Stimulated activated memory B cell treated with anti-CD40 and anti-IgM and Interleukin-4, amounts not matched to agents 10 μg/mL and 1 μg/mL and 100 μg/mL, for 72 hours (primary cell): ENCODE measurements around the gene BAZ1A.
"Not testable (repeated sequence)": the region's sequence is repeated elsewhere in the genome, so short reads cannot be mapped to it uniquely, and the experiment has no call there.

Source experiments
- ATAC-seq: fragments of 150-1000 bp; cut with Tn5 transposase; 2 replicates; pipeline ENCODE4 v1.10.0; 2021
- H3K27ac Mint-ChIP-seq: one replicate; pipeline ENCODE4 v1.8.0; 2022; ENCODE audit warnings: mild to moderate bottlenecking, mixed read lengths
- H3K27me3 Mint-ChIP-seq: one replicate; pipeline ENCODE4 v1.8.0; 2022; ENCODE audit warnings: mixed read lengths
- H3K36me3 Mint-ChIP-seq: one replicate; pipeline ENCODE4 v1.8.0; 2022; ENCODE audit warnings: mixed read lengths
- H3K4me1 Mint-ChIP-seq: one replicate; pipeline ENCODE4 v1.8.0; 2022; ENCODE audit warnings: mixed read lengths
- H3K4me3 Mint-ChIP-seq: one replicate; pipeline ENCODE4 v1.8.0; 2022; ENCODE audit warnings: mild to moderate bottlenecking, moderate library complexity, mixed read lengths
- H3K9me3 Mint-ChIP-seq: one replicate; pipeline ENCODE4 v1.8.0; 2022; ENCODE audit warnings: mixed read lengths

Gene BAZ1A

GRCh38 chr14:34737079-34737478 lies 138.1 kb downstream of the BAZ1A start:
- H3K36me3 Mint-ChIP-seq, ATAC-seq, H3K4me1 Mint-ChIP-seq, H3K27me3 Mint-ChIP-seq, H3K4me3 Mint-ChIP-seq, H3K9me3 Mint-ChIP-seq, H3K27ac Mint-ChIP-seq: not testable (repeated sequence)

- Mint-ChIP-seq H3K27ac (no peak overlapping the region), H3K9me3 (peaks cover 4% of the 10 kb centered on the region)
- no peak for ATAC-seq
These were observed 141.9 kb downstream of the BAZ1A start for GRCh38 chr14:34733245-34733644.

GRCh38 chr14:34732802-34733201 lies 142.4 kb downstream of the BAZ1A start:
- no peak for ATAC-seq
- no peak overlapping the region for H3K27ac Mint-ChIP-seq
- peaks cover 4% of the 10 kb centered on the region for H3K9me3 Mint-ChIP-seq
- no peaks in the 10 kb centered on the region for H3K4me1 Mint-ChIP-seq
- no peak overlapping the region for H3K4me3 Mint-ChIP-seq
- no peaks in the 10 kb centered on the region for H3K36me3 Mint-ChIP-seq
- H3K27me3 Mint-ChIP-seq = no peaks in the 10 kb centered on the region

More at GRCh38 chr14:34733245-34733644, 141.9 kb downstream of the BAZ1A start:
- H3K4me3 Mint-ChIP-seq = no peak overlapping the region
- no peaks in the 10 kb centered on the region for H3K4me1 Mint-ChIP-seq
- no peaks in the 10 kb centered on the region for H3K36me3 Mint-ChIP-seq
- no peaks in the 10 kb centered on the region for H3K27me3 Mint-ChIP-seq

GRCh38 chr14:34723867-34724266 lies 151.3 kb downstream of the BAZ1A start:
- Mint-ChIP-seq H3K9me3 (no peaks in the 10 kb centered on the region), H3K27me3 (no peaks in the 10 kb centered on the region), H3K4me1 (peaks cover 8% of the 10 kb centered on the region), H3K27ac (no peak overlapping the region), H3K36me3 (no peaks in the 10 kb centered on the region), H3K4me3 (no peak overlapping the region)
- ATAC-seq = no peak

- no peaks in the 10 kb centered on the region for H3K27me3 Mint-ChIP-seq
- H3K4me1 Mint-ChIP-seq = peaks cover 8% of the 10 kb centered on the region
- H3K4me3 Mint-ChIP-seq = no peak overlapping the region
- H3K27ac Mint-ChIP-seq = no peak overlapping the region
- H3K9me3 Mint-ChIP-seq = no peaks in the 10 kb centered on the region
- no peaks in the 10 kb centered on the region for H3K36me3 Mint-ChIP-seq
- ATAC-seq = no peak
These were observed 152.2 kb downstream of the BAZ1A start for GRCh38 chr14:34722723-34723545.

- peaks cover 8% of the 10 kb centered on the region for H3K4me1 Mint-ChIP-seq
- no peak for ATAC-seq
- no peaks in the 10 kb centered on the region for H3K36me3 Mint-ChIP-seq
- no peak overlapping the region for H3K4me3 Mint-ChIP-seq
- H3K9me3 Mint-ChIP-seq = no peaks in the 10 kb centered on the region
- no peak overlapping the region for H3K27ac Mint-ChIP-seq
- no peaks in the 10 kb centered on the region for H3K27me3 Mint-ChIP-seq
These were observed 154.0 kb downstream of the BAZ1A start for GRCh38 chr14:34721129-34721528.

- H3K27ac Mint-ChIP-seq = no peak overlapping the region
- peaks cover 14% of the 10 kb centered on the region for H3K4me1 Mint-ChIP-seq
- H3K4me3 Mint-ChIP-seq = no peak overlapping the region
- no peaks in the 10 kb centered on the region for H3K27me3 Mint-ChIP-seq
- H3K9me3 Mint-ChIP-seq = no peaks in the 10 kb centered on the region
- no peaks in the 10 kb centered on the region for H3K36me3 Mint-ChIP-seq
- no peak for ATAC-seq
These were observed 156.3 kb downstream of the BAZ1A start for GRCh38 chr14:34718750-34719304.

- Mint-ChIP-seq H3K27me3 (no peaks in the 10 kb centered on the region), H3K9me3 (no peaks in the 10 kb centered on the region), H3K27ac (peak overlapping the region; percentile 91), H3K36me3 (peaks cover 8% of the 10 kb centered on the region), H3K4me3 (peak overlapping the region; percentile 85), H3K4me1 (peaks cover 20% of the 10 kb centered on the region)
- ATAC-seq = no peak
These were observed 159.9 kb downstream of the BAZ1A start for GRCh38 chr14:34715127-34715863.

GRCh38 chr14:34714320-34715126 lies 160.6 kb downstream of the BAZ1A start, which contains the start of gene CFL2:
TSS of gene CFL2 (minus strand) at chr14:34714593. CDS start at chr14:34714540, 53 bp downstream.
- peaks cover 8% of the 10 kb centered on the region for H3K36me3 Mint-ChIP-seq
- H3K27ac Mint-ChIP-seq = peak within 1 kb of the TSS; percentile 91
- H3K4me3 Mint-ChIP-seq = peak within 1 kb of the TSS; percentile 85
- ATAC-seq = peak; percentile 98
- no peaks in the 10 kb centered on the region for H3K9me3 Mint-ChIP-seq
- no peaks in the 10 kb centered on the region for H3K27me3 Mint-ChIP-seq
- peaks cover 20% of the 10 kb centered on the region for H3K4me1 Mint-ChIP-seq

GRCh38 chr14:34713681-34714319 lies 161.4 kb downstream of the BAZ1A start:
- Mint-ChIP-seq H3K27me3 (no peaks in the 10 kb centered on the region), H3K4me1 (peaks cover 20% of the 10 kb centered on the region), H3K9me3 (no peaks in the 10 kb centered on the region), H3K27ac (peak overlapping the region; percentile 91), H3K4me3 (peak overlapping the region; percentile 85), H3K36me3 (peaks cover 8% of the 10 kb centered on the region)
- ATAC-seq = peak; percentile 32

GRCh38 chr14:34713122-34713680 lies 162.0 kb downstream of the BAZ1A start:
- Mint-ChIP-seq H3K9me3 (no peaks in the 10 kb centered on the region), H3K4me1 (peaks cover 20% of the 10 kb centered on the region), H3K27ac (peak overlapping the region; percentile 91)

GRCh38 chr14:34711796-34712712 lies 163.1 kb downstream of the BAZ1A start:
- Mint-ChIP-seq H3K4me1 (peaks cover 20% of the 10 kb centered on the region), H3K9me3 (no peaks in the 10 kb centered on the region), H3K27ac (no peak overlapping the region), H3K4me3 (no peak overlapping the region), H3K36me3 (peaks cover 8% of the 10 kb centered on the region), H3K27me3 (no peaks in the 10 kb centered on the region)
- ATAC-seq = no peak

More at GRCh38 chr14:34713122-34713680, 162.0 kb downstream of the BAZ1A start:
- peak overlapping the region; percentile 85 for H3K4me3 Mint-ChIP-seq
- H3K27me3 Mint-ChIP-seq = no peaks in the 10 kb centered on the region
- H3K36me3 Mint-ChIP-seq = peaks cover 8% of the 10 kb centered on the region
- no peak for ATAC-seq

- no peak for ATAC-seq
- peaks cover 8% of the 10 kb centered on the region for H3K36me3 Mint-ChIP-seq
These were observed 164.0 kb downstream of the BAZ1A start for GRCh38 chr14:34711169-34711568.

More at GRCh38 chr14:34711169-34711568, 164.0 kb downstream of the BAZ1A start:
- H3K4me1 Mint-ChIP-seq = peaks cover 20% of the 10 kb centered on the region
- H3K27ac Mint-ChIP-seq = no peak overlapping the region
- H3K9me3 Mint-ChIP-seq = no peaks in the 10 kb centered on the region
- H3K27me3 Mint-ChIP-seq = no peaks in the 10 kb centered on the region
- H3K4me3 Mint-ChIP-seq = no peak overlapping the region
